Measurements from ENCODE around the gene TANGO6.
A peak's percentile ranks its signal among the peaks of the same experiment; 100 is the strongest.
"Not testable (repeated sequence)": the region's sequence is repeated elsewhere in the genome, so short reads cannot be mapped to it uniquely, and the experiment has no call there.

TANGO6 gene

DNA sequence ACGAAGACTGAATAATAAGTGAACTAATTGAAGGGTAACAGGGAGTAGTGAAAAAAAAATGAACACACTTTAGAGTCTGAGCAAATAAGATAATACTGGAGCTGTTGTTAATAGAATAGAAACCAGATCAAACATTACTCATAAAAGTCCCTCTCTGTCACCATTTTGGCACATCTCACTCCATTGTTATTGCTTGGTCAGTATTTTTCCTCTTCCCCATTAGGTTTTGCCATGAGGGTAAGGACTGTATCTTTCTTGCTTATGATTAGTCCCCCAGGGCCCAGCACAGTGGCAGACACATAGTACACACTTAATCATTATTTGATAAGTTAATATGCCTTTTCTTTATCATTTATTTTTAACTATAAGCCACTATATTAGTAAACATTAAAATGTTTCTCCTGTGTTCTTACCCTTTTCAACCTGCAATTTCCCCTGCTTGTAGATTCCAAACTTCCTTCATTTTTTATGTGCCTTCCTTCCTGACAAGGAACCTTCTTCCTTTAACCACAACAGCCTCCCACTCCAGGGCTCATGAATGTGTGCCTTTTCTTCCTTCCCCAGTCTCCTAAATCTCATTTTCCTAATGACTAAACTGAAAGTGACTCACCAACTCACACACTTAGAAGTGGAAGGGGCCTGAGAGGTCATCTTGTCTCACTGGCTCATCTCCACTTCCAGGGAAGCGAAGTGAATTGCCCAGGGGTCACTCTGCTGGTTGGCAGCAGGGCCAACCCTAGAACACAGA is 173.9 kb downstream of the TANGO6 start:
- peak; percentile 73 for DNase-seq

DNA sequence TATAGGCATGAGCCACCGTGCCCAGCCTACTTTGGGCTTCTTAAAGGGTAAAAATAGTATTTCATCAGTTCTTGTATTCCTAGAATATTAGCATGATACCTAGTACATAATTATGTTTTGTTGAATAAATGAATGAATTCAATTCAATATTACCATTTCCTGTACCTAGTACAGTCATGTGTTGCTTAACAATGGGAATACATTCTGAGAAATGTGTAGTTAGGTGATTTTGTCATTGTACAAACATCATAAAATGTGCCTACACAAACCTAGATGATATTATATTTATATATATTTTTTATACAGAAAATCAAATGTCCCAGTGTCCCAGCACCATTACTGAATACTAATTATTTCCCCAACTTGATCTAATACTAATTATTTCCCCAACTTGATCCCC is 176.5 kb downstream of the TANGO6 start:
- no peak for DNase-seq

DNA sequence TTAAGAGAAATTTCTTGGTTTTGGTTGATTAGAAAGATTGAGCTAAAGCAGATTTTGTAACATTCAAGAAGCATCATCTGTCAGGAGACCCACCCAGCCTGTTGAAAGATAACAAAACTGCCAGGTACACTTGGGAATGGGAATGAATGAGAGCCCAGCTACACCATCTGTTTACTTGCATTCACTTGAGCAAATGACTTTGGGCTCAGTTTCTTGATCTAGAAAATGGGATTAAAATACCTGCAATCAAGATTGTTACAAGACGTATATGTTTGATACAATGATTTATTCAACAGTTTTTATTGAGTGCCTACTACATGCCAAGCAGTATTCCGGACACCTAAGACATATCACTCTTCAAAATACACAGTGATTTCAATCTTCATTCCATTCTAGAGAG is 185.8 kb downstream of the TANGO6 start:
- no peak for DNase-seq

DNA sequence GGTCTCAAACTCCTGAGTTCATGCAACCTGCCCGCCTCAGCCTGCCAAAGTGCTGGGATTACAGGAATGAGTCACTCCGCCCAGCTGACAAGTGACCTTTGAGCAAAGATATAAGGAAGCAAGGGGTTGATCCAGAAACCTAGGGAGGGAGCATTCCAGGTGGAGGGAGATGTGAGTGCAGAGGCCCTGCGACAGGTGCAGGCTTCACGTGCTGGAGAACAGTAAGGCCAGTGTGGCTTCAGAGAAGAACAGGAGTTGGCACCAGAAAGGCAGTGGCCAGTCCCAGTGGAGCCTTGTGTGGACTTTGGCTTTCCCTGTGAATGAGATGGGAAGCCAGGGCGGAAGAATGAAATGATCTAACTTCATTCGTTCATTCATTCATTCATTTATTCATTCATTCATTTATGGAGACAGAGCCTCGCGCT is 188.6 kb downstream of the TANGO6 start:
- DNase-seq, result no peak

DNA sequence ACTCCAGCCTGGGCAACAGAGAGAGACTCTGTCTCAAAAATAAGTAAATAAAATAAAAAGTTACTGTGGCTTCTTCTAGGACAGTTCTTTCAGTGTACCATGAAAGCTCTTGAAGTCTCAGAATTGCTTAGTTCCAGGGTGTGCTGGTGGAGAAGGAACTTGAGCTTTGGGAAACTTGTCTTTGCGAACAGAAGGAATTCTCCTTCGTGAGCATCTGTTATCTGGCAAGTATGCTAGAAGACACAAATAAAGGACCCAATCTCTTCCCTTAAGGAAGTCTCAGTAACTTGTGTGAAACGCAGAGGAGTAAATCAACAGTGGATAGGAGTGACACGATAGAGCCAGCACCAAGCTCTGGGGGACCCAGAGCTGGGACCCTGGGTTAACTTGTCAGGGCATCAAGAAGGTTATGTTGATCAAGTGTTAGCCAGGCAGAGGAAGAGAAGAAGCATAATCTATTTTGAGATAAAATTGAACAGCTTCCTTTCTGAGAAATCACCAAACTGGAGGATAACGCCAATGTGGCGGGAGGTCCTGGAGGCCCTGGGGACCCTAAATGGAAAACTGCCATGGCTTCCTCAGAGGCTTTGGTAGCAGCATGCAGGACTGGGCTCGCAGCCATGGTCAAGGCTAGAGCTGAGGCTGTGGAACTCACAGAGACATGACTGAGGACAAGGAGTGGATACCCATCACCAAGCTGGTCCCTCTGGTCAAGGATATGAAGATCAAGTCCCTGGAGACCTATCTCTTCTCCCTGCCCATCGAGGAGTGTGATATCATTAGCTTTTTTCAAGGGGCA is 190.0 kb downstream of the TANGO6 start:
- DNase-seq, result no peak

DNA sequence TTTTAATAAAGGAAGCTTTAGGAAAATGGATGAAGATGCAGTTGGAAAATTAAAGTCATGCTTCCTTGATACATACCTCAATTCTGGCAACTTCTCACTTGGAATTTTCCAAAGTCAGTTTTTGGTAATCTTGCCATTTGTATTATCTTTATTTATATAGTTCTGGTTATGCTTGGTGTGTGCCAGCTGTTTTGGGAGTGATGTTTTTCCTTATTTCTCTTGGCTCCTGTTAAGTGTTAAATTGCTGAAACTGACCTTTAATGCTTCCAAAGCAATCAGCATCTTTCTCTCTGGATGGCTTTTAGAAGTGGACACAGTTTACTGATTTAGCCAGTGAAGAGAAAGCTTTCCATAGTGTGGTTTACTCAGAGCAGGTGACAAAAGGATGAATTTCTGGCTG is 192.0 kb downstream of the TANGO6 start:
- DNase-seq, result no peak

DNA sequence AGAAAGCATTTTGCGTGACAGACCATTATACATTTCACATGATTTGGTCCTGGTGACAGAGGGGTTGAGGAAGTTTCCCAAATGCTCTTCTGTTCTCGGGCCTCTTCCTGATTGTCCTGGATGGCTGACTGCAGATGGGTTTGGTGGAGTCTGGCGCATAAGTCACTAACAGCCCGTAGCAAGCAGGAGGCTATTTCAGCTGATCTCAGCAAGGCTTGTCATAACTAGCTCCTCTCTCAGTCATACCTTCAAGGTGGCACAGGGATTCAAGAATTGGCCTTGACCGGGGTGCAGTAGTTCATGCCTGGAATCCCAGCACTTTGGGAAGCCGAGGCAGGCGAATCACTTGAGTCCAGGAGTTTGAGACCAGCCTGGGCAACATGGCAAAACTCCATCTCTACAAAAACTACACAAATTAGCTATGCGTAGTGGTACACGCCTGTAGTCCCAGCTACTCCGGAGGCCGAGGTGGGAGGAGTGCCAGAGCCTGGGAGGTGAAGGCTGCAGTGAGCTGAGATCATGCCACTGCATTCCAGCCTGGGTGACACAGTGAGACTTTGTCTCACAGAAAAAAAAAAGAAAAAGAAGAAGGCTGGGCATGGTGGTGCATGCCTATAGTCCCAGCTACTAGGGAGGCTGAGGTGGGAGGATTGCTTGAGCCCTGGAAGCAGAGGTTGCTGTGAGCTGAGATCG is 193.2 kb downstream of the TANGO6 start:
- DNase-seq, result no peak

DNA sequence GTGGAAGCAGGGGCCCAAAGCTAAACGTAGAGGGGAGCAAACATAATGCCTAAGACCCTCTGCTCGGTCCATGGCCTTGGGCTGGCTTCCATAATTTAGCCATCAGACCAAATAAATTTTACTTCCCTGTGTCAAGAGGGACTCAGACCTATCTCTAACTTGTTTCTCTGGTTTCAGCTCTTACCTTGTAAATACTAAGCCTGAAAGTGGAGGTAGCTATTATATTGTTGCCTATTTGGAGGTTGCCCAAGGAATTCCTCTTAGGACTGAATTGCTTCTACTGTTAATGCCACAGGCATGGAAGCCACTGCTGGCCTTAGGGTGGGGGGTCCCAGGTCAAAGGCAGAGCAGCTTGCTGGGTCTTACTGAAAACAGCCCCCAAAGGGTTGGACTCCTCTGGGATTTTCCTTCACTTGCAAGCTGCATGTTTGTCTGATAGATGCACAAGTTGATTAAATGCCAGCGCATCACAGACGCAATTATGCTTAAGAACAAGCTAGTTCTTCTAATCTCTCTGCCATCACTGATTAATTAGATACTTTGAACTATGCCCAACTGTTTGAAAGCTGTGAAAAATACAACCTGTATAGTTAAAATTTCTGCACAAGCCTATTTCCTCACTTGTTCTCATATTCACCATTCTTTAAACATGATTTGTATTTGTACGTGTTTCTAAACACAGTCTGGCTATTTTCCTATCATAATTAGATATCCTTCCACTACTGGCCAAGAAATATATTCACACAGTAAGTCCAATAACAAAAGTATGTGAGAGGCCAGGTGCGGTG is 194.2 kb downstream of the TANGO6 start:
- DNase-seq, result no peak

DNA sequence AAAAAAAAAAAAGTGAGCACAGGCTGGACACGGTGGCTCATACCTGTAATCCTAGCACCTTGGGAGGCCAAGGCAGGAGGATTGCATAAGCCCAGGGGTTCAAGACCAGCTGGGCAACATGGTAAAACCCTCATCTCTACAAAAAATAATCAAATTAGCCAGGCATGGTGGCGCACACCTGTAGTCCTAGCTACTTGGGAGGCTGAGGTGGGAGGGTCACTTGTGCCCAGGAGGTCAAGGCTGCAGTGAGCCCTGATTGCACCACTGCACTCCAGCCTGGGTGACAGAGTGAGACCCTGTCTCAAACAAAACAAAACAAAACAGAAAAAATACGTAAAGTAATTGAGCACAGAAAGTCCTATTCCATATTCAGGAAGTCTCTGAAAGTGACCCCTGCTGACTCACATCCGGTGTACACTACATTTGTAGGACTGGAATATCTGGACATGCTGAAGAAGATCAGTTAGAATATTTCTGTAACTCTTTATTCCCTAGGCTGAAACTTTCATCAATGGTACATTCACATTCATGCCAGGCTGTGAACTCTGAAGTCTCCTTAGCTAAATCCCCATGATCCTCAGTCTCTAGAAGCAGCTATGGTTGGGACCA is 196.1 kb downstream of the TANGO6 start:
- DNase-seq, result no peak

DNA sequence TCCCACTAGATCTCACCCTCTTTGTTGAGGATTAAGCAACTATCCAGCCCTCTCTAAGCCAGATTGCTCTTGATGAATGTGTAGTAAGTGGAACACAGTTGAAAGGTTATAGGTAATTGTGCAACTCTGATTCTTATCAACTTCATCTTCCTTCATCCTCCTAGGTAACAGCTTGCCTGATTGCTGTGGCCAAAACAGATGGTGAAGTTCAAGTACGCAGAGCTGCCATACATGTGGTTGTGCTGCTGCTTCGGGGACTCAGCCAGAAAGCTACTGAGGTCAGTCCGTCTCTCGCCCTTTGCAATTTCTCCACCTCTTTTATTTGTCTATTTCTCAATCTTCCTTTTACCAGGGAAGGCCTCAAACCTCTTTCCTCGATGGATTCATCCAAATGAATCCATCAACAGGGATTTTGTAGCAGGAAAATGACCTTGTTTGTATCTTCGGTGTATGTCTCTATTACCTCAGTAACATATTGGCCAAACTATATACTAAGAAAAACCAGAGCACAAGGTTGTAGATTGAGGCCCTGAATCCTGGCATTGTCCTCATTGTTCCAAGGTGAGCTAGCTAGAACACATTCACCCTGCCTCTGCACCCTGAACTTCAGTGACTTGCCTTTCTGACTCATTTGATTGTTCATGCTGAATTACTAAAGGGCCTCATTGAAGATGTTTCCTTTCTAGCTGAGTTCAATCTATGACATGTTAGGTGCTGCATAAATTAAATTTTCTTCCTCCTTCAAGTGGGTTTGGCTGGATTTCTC is 197.0 kb downstream of the TANGO6 start:
- peak; percentile 31 for DNase-seq

DNA sequence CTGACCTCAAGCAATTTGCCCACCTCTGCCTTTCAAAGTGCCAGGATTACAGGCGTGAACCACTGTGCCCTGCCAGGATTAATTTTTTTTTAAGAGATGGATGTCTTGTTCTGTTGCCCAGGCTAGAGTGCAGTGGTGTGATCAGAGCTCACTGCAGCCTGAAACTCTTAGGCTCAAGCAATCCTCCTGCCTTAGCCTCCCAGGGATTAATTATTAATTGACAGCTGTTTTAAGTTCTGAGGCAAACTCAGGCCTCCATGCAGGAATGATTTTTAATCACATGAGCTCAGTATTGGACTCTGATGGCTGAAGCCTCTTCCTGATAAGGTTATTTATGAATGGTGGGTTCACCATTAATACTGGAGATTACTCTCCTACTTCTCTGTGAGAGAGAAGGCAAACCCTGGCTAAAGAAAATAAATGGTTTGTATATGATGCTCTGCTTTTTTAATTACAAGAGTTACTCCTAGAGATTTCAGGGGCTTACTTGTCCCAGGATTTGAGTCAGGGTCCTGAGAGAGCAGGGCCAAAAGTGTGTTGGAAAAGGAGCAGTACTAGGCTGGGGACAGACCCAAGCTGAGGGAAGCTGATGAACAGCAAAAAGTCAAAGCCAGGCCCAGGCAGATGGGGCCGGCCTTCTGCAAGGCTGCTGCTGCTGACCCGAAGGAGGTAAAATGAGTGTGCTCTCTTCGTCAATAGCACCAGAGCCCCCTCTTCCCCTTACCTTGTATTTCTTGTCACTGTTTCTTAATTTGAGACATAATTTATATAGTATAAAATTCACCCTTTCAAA is 205.2 kb downstream of the TANGO6 start:
- no peak for DNase-seq

DNA sequence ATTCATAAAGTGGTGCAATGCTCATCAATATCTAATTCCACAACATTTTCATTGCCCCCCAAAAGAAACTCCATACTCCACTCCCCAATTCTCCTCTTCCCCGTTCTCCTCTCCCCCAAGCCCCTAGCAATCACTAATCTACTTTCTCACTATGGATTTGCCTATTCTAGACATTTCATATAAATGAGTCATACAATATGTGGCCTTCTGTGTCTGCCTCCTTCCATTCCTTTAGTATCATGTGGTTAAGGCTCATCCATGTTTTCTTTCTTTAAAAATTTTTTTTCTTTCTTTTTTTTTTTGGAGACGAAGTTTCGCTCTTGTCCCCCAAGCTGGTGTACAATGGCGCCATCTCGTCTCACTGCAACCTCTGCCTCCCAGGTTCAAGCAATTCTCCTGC is 205.8 kb downstream of the TANGO6 start:
- DNase-seq, result peak; percentile 82

DNA sequence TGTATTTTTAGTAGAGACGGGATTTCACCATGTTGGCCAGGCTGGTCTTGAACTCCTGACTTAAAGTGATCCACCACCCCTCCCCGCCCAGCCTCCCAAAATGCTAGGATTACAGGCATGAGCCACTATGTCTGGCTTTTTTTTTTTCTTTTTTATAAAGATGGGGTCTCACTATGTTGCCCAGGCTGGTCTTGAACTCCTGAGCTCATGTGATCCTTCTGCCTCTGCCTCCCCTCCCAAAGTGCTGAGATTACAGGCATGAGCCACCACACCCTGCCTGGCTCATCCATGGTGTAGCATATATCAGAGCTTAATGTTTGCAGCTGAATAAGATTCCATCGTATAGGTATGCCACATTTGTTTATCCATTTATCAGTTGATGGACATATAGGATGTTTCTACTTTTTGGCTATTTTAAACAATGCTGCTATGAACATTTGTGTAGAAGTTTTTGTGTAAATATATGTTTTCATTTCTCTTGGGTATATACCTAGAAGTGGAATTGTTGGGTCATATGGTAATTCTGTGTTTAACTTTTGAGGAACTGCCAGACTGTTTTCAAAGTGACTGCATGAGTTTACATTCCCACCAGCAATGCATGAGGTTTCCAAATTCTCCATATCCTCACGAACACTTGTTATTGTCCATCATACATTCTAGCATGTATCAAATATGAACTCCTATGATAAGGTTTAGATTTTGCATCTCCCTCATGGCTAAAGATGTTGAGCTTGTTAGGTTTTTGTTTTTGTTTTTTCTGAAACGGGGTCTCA is 206.5 kb downstream of the TANGO6 start:
- DNase-seq, result no peak

DNA sequence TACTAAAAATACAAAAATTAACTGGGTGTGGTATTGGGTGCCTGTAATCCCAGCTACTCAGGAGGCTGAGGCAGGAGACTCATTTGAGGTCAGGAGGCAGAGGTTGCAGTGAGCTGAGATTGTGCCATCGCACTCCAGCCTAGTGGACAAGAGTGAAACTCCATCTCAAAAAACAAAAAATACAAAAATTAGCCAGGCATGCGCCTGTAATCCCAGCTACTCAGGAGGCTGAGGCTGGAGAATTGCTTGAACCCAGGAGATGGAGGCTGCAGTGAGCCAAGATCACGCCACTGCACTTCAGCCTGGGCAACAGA is 208.1 kb downstream of the TANGO6 start:
- DNase-seq, result not testable (repeated sequence)

DNA sequence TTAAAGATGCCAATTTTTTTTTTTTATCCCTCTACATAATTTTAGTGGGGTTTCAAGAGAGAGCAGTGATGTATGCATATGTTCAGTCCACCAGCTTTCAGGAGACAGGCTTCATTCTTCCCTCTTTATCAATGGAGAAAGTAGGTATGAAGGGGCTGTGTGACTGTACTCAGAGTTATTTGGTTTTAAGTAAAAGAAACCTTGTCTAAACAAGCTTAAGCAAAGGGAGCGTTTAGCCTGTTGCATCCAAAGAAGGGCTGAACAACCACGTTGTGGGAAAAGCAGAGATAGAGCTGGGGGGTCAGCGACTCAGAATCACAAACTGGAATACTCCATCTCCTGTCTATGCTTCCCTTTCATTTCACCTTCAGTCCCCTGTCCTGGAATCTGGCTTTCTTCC is 211.7 kb downstream of the TANGO6 start:
- DNase-seq, result peak; percentile 29

DNA sequence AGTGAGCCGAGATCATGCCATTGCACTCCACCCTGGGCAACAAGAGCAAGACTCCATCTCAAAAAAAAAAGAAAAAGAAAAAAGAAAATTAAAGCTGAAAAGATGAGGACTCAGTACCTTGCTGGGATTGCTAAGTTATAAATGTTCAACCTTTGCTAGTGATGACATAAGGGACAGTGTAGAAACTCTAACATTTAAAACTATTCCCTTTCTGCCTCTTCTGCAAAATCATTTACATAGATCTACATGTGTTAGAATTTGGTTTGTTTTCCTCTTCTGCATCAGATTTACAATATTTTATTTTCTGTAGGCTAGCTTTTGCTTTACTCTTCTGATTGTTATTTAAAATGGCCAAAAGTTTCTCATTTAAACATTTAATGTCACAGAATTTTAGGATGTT is 212.6 kb downstream of the TANGO6 start:
- DNase-seq, result no peak

DNA sequence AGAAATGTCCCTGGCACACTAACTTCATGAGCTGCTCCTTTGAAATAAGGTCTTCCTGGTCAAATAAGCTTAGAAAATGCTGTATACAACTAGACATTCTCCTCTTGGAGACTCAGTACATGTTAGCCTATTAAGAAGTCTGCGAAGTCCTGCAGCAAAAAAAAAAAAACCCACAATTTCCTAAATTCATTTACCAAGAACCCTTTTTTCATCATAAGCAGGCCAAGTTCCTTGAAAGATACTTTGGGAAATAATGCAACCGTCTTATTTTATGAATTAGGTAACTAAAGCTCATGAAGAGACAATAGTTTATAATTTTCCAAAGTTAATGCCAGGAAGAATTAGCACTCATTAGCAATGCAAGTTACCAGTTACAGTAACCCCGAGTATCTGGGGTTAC is 213.1 kb downstream of the TANGO6 start:
- no peak for DNase-seq

DNA sequence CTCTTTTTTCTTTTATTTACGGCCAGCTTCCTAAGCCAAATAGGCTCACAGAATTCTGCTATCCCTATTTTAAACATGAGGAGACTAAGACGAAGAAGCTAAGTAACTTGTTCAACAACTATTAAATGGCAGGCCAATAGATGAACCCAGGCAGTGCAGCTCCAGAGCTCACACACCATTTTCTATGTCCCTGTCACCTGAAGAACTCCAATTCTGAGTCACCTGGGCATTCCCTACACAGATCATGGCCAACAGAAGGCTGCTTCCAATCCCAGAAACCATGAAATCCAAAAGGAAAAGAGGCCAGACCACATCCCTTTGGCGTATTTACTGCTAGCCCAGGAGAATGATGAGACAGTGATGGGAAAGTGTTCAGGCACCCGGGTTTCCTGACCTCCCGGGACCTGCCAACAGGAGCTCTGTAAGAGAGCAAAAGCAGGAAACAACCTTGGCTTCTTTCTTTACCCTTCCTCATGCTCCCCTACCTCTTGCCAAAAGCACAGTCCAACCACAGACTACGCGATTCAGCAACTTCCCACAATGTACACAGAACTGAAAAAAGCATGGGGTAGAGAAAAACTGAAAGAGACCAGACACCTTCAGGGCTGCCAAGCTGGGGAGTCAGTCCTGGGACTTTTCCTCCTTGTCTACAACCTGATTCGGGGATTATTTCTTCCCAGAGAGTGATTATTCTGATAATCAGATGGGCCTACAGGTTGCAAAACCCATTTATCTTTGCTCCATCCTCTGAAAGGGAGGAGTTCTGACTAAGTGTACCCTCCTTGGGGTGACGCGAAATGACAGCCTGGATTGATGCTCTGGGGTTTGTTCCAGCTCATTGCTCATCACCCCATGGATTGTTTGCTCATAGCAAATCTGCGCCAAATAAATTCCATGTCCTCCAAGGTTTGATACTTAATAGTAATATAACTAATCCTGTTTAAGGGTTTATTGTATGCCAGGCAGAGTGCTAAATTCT is 214.4 kb downstream of the TANGO6 start:
- DNase-seq, result peak; percentile 90

DNA sequence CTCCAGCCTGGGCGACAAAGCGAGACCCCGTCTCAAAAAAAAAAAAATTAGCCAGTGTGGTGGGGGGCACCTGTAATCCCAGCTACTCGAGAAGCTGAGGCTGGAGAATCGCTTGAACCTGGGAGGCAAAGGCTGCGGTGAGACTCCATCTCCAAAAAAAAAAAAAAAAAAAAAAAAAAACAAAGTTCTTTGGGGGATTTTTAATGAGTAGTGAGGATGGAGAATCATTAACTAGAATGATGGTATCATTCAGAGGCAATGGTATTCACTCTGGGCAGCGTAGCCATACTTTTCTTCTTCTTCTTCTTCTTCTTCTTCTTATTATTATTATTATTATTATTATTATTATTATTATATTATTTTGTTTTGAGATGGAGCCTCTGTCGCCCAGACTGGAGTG is 220.2 kb downstream of the TANGO6 start:
- not testable (repeated sequence) for DNase-seq
